Endometrium (tissue), 2 donors: ENCODE measurements around the gene FBLN2.
A peak's percentile ranks its signal among the peaks of the same experiment; 100 is the strongest.
"Not testable (repeated sequence)": the region's sequence is repeated elsewhere in the genome, so short reads cannot be mapped to it uniquely, and the experiment has no call there.

Experiments
- FAIRE-seq: peaks from 2 replicates; lab custom pipeline; 2012; peaks lifted over from hg19 to GRCh38; lab: Jason Lieb, UNC
- donor health status: control.
- donor health status: control.

The FBLN2 gene

GRCh38 chr3:13513913-13514517 is 34.9 kb upstream of the FBLN2 start:
- FAIRE-seq: no peak

GRCh38 chr3:13514639-13515435 is 34.1 kb upstream of the FBLN2 start:
- no peak for FAIRE-seq

- FAIRE-seq: no peak
Measured at GRCh38 chr3:13515786-13516759, 32.9 kb upstream of the FBLN2 start.

- FAIRE-seq: no peak
Measured at GRCh38 chr3:13516760-13517135, 32.2 kb upstream of the FBLN2 start.

GRCh38 chr3:13517253-13517977 is 31.5 kb upstream of the FBLN2 start:
- no peak for FAIRE-seq

- FAIRE-seq: no peak
Measured at GRCh38 chr3:13518516-13518953, 30.4 kb upstream of the FBLN2 start.

- no peak for FAIRE-seq
Measured at GRCh38 chr3:13519006-13519791, 29.7 kb upstream of the FBLN2 start.

- FAIRE-seq: no peak
Measured at GRCh38 chr3:13520326-13520880, 28.5 kb upstream of the FBLN2 start.

- FAIRE-seq: no peak
Measured at GRCh38 chr3:13521309-13521708, 27.6 kb upstream of the FBLN2 start.

GRCh38 chr3:13521749-13522148 is 27.2 kb upstream of the FBLN2 start:
- FAIRE-seq: not testable (repeated sequence)

GRCh38 chr3:13522236-13522635 is 26.7 kb upstream of the FBLN2 start:
- FAIRE-seq: no peak

- peak; percentile 97 for FAIRE-seq
Measured at GRCh38 chr3:13524979-13525669, 23.8 kb upstream of the FBLN2 start.

- FAIRE-seq: no peak
Measured at GRCh38 chr3:13525827-13526625, 22.9 kb upstream of the FBLN2 start.

GRCh38 chr3:13526626-13526949 is 22.3 kb upstream of the FBLN2 start:
- FAIRE-seq: no peak

GRCh38 chr3:13528217-13528867 is 20.6 kb upstream of the FBLN2 start:
- FAIRE-seq: no peak

GRCh38 chr3:13529196-13530112 is 19.5 kb upstream of the FBLN2 start:
- FAIRE-seq: no peak

- FAIRE-seq: no peak
Measured at GRCh38 chr3:13530241-13531009, 18.5 kb upstream of the FBLN2 start.
